Gastrocnemius medialis (tissue), 4 donors: Measurements from ENCODE around the gene NFIA.

Source experiments
- CTCF ChIP-seq, 5 experiments: fragments of 450-650 bp in 3 of 5; fragments of 200-600 bp in 2 of 5; sonication (generic) in 2 of 5; IDR thresholded peaks in 4 of 5; conservative IDR thresholded peaks in 1 of 5; 1 replicate in 4 of 5; 2 replicates in 1 of 5; pipeline ENCODE4 v1.5.1; 2016 to 2019; ENCODE audit warnings: antibody characterized with exemption in 5 of 5, mild to moderate bottlenecking in 3 of 5, moderate library complexity in 3 of 5
- POLR2A ChIP-seq, 2 donors: fragments of 450-650 bp; IDR thresholded peaks; one replicate each; pipeline ENCODE4 v1.6.1; 2017; ENCODE audit warnings: antibody characterized with exemption in 2 of 2, mild to moderate bottlenecking in 2 of 2, moderate library complexity in 2 of 2

GRCh38 chr1:61053712-61054600 lies 28.4 kb upstream of the NFIA start:
- TF ChIP-seq POLR2A (IDR thresholded peaks at IDR 0.05), result peak in 1 of 2 donors; percentile 15
- peak in 2 of 5 experiments; percentile 14 to 20 for TF ChIP-seq CTCF (IDR thresholded peaks at IDR 0.05 in 4 of 5, conservative IDR thresholded peaks at IDR 0.05 in 1 of 5)
